ENCODE results near the gene CCDC167.
"Not testable (repeated sequence)": the region's sequence is repeated elsewhere in the genome, so short reads cannot be mapped to it uniquely, and the experiment has no call there.

CCDC167 gene

DNA sequence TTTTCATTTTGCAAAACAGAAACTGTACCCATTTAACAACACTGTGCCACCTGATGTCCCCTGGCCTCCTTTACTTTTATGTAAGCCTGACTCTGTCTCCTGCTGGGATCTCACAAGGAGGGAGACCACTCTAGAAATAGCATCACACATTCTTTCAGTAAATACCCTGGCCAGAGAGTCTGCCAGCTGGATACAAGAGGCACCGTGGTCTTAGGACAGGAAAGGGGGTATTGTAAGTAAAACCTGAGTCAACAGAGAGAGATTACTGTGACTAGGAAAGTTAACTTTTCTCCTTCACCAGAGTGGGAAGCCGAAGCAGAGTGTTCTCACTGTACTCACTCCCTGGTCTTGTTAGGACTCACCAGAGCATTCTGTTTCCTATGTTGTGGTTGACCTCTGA lies 38.9 kb downstream of the CCDC167 start:
- no peak for DNase-seq

GRCh38 chr6:37459981-37460800 lies 39.5 kb downstream of the CCDC167 start:
- no peak for DNase-seq

DNA sequence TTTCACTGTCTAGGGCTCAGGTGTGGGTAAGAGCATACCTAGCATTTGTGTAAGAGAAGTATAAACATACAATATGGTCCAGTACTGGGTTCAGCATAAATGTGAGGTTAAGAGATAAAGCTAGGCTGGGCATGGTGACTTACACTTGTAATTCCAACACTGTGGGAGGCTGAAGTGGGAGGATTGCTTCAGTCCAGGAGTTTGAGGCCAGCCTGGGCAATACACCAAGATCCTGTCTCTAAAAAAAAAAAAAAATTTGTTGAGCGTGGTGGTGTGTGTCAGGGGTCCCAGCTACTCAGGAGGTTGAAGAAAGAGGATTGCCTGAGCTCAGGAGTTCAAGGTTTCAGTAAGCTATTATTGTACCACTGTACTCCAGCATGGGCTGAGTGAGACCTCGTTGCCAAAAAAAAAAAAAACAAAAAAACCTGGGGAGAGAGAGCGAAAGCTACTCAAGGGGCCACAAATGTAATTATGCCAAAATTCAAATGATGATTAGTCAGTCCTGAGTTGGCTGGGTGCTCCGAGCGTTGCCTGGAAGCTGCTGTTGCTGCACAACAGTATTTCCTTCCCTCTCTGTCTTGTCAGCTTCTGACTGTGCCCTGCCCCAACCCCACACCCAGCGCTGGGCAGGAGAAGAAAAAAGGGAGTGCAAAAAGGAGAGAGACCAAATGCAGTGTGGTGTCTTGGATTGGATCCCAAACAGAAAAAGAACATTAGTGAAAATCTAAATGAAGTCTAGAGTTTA lies 42.7 kb downstream of the CCDC167 start:
- no peak for DNase-seq

GRCh38 chr6:37456126-37456525 lies 43.6 kb downstream of the CCDC167 start:
- DNase-seq: no peak

DNA sequence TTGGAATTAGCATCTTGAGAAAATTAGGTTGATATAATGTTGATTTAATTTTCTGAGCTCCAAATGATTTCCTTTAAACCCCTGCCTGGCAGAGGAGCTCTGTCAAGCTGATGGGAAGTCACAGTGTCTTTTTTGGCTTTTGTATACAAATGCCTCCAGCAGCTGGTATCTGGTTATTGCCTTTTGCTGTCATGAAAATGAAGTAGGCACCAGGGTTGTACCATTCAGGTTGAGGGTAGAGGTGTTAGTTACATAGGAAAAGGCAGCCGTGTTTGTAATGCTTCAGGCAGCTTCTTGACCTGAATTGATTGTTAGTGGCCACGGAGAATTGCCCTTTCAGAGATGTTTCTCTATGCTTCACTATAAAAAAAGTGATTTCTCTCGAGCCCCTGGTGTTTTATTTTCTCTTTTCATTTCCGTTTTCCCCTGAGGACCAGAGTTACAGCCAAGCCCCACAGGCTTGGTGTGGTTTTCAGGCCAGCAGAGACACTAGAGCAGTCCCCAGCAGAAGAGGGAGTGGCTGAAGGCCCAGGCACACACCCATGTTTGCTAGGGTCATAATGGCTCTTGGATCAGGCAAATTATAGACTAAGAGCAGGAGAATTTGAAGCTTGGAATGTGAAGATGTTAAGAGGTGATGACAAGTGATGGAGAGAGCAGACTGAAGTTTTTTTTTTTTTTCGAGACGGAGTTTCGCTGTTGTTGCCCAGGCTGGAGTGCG lies 45.1 kb downstream of the CCDC167 start:
- no peak for DNase-seq

GRCh38 chr6:37452522-37452921 lies 47.2 kb downstream of the CCDC167 start:
- no peak for DNase-seq

DNA sequence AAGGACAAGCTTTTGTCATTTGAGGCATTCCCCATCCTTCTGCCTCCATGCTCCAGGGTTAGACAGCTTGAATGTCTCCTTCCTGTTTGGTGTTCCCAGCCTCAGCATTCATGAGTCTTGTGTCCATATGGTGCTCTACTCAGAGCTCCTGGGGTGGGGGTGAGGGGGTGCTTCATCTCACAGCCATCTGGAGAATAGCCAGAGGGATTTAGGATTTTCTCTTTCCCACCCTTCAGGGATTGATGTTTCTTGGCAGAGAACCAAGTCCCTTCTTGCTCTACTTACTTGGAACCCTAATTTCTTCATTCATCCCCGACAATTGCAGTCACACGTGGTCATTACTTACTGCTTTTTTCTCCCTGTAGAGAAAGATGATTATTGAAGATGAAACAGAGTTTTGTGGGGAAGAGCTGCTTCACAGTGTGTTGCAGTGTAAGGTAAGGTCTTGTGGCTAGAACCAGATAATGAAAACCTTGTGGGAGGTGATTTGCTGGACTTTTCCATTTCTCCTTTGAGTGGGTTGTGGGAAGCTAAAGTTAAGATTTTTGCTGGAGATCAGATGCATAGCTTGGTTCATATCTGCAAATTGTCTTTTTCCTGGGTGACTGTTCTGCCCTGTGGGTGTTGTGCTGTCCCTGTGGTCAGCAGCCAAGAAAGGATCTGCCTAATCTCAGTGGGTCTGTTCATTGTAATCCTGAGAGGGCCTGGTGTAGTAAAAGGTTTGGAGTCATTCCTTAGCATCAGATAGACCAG lies 48.1 kb downstream of the CCDC167 start:
- no peak for DNase-seq

DNA sequence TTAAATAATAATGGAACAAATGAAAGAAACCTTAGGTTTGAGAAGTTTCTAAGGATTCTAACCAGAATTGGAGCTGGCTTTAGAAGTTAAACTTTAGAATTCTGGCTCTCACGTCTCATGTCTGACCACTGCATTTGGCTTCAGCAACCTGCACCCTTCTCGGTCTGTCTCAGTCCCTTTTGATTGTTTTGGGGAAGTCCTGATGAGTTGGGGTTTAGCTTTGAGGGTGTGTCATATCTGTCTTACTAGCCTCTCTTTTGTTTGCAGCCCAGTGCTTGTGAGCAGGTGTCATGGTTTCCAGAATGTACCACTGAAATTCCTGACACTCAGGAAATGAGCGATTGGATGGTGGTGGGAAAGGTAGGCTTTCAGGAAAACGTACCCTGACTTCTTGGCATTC lies 49.7 kb downstream of the CCDC167 start:
- no peak for DNase-seq

GRCh38 chr6:37443216-37443542 lies 56.5 kb downstream of the CCDC167 start:
- DNase-seq: not testable (repeated sequence)

- no peak for DNase-seq
Measured at GRCh38 chr6:37442416-37443215, 57.1 kb downstream of the CCDC167 start.

GRCh38 chr6:37441651-37442050 lies 58.0 kb downstream of the CCDC167 start:
- DNase-seq: no peak

GRCh38 chr6:37438930-37439329 lies 60.8 kb downstream of the CCDC167 start:
- DNase-seq: no peak

DNA sequence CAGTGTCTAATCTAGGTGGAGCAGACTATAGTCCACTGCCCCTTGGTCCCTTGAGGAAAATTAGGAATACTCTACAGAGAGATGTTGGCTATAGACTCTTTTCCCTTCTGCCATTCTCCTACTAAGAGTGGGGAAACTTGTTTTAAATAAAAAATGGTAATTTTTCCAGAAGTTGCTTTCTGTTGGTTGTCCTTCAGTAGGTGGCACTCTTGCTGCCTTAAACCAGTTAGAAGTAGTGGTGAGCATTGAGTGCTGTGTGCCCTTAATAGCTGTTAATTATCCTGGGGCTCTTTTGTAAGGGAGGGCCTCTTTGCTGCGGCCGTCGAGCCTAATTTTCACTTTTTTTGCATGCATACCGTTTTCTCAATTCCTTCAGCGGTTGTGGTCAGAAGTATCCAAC lies 63.9 kb downstream of the CCDC167 start:
- DNase-seq: peak in 1 of 2 experiments; percentile 8

DNA sequence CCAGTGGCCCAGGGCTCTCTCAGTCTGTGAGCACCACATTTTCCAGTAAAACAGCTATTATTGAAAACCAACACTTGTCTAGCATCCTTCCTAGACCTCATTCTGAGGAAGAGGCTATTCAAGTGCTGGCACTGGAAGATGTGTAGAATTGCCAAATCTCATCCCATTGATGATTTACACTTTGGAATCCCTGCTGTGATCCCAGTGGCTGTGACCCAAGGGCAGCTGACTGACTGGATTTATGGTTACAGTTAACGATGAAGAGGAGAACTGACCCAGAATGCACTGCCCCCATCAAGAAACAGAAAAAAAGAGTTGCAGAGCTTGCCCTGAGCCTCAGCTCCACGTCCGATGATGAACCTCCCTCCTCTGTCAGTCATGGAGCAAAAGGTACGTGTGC lies 64.3 kb downstream of the CCDC167 start:
- DNase-seq: no peak

- DNase-seq: peak in 1 of 2 experiments; percentile 12
Measured at GRCh38 chr6:37433657-37434271, 65.9 kb downstream of the CCDC167 start.
